ENCODE measurements around the gene METAP2.

METAP2 gene

DNA sequence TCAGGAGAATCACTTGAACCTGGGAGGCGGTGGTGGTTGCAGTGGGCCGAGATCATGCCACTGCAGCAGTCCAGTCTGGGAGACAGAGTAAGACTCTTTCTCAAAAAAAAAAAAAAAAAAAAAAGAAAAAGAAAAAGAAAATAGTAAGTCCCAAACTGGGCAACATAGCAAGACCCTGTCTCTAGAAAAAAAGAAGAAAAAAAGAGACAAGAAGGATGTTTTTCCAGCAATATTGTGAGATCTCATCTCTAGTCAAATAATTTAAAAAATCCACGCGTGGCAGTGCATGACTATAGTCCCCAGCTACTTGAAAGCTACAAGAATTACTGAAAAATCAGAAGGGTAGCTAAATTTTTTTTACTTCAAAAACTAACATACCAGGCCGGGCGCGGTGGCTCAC lies 69.4 kb downstream of the METAP2 start:
- in situ Hi-C loops (cut with HindIII; ENCODE audit: low pct_ligation_motif_present, low pct_unique_long_range_greater_than_20kb, low sequenced_read_pairs) = no loop called here
- no peak for DNase-seq

DNA sequence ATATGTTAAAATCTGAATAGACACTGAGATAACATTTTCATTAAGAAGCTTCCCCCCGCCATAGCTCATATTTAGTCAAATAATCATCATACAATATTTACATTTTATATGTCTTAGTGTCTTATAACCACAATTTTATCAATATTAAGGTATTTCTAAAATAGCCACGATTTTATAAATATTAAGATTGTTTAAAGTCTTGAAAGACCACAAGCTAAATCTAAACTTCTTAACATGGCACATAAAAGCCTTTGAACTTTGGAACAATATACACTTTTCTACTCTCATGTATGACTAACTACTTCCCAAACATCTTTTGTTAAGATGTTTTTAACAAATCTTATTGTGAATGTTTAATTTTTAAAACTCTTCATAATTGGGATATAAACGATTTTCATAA lies 70.8 kb downstream of the METAP2 start:
- in situ Hi-C loops (cut with HindIII; ENCODE audit: low pct_ligation_motif_present, low pct_unique_long_range_greater_than_20kb, low sequenced_read_pairs) = no loop called here
- DNase-seq = no peak

- in situ Hi-C loops (cut with HindIII; ENCODE audit: low pct_ligation_motif_present, low pct_unique_long_range_greater_than_20kb, low sequenced_read_pairs) = no loop called here
- no peak for DNase-seq
These were observed 71.4 kb downstream of the METAP2 start for GRCh38 chr12:95545303-95545702.

- in situ Hi-C loops (cut with HindIII; ENCODE audit: low pct_ligation_motif_present, low pct_unique_long_range_greater_than_20kb, low sequenced_read_pairs) = no loop called here
- no peak for DNase-seq
These were observed 72.0 kb downstream of the METAP2 start for GRCh38 chr12:95545731-95546490.

DNA sequence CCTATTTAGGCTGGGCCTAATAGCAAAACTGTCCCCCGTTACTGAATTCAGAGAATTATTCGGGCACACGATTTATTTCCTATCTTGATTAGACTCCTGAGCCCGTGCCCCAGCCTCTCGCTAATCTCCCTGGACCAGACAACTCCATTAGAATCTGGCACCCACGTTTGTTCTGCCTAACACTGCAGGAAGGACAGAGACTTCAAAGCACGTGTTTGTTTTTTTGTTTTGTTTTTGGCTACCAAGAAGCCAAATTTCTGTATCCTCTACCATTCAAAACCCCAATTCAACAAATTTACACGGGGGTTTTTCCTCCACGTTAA lies 72.5 kb downstream of the METAP2 start:
- DNase-seq = no peak
- in situ Hi-C loops (cut with HindIII; ENCODE audit: low pct_ligation_motif_present, low pct_unique_long_range_greater_than_20kb, low sequenced_read_pairs) = no loop called here

GRCh38 chr12:95547522-95548055 lies 73.6 kb downstream of the METAP2 start:
- in situ Hi-C loops (cut with HindIII; ENCODE audit: low pct_ligation_motif_present, low pct_unique_long_range_greater_than_20kb, low sequenced_read_pairs) = no loop called here
- DNase-seq = peak; percentile 30

DNA sequence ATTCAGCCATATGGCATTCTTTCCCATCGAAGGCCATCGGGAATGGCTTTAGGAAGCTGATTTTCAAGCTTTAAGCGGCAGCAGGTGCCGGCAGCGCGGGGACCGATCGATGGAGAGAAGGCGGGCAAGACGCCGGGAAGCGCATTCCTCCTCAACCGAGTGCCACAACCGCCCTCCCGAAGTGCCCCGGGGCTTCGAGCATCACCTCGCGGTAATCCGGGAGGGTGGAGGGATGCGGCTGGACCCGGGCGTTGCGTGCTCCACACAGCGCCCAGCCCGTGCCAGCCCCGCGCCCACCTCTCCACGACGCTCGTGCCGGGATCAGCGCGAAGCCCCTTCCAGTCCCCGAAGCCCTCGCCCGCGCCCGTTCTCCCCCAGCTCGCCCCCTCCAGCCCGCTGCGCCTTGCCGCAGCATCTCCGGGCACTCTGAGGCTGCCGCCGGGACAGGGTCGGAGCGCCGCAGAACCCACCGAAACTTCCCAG lies 74.1 kb downstream of the METAP2 start:
- peak; percentile 51 for DNase-seq
- in situ Hi-C loops (cut with HindIII; ENCODE audit: low pct_ligation_motif_present, low pct_unique_long_range_greater_than_20kb, low sequenced_read_pairs) = no loop called here

DNA sequence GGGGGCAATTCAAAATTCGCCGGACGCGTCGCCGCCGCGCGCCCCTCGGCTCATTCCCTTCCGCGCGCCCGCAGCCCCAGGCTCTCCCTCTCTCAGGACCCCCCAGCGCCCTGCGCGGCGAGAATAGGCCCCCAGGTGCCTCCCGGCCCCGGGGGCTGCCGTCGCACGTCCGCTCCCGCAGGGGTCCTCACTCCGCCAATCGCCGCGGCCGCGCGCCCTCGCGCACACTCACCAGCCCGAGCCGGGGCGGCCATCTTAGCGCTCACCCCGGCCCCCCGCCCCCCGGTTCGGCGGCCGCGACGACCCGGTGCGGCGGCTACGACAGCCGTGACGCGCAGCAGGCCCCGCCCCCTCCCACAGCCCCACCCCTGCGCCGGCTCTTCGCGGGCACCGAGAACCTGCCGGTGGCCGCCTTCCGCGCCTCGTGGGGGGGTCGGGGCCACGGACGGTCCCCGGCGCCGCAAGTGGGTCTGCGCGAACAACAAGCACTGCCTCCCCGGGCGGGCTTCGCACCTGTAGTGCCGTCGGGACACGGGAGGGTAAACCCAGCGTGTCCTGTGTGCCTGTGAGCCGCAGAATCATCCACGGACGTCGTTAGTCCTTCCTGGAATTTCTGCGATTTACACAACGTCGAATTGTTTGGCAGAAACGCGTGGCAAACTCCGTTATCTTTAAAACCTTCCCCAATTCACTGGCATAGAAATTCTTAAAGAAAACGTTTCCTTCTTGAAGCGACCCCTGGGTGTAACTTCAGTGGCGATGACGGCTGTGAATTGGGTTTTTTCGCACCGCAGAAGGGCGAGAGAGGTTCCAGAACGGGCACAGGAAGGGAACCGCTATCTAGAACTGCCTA lies 74.8 kb downstream of the METAP2 start:
- in situ Hi-C loops (cut with HindIII; ENCODE audit: low pct_ligation_motif_present, low pct_unique_long_range_greater_than_20kb, low sequenced_read_pairs) = no loop called here
- peak; percentile 65 for DNase-seq

DNA sequence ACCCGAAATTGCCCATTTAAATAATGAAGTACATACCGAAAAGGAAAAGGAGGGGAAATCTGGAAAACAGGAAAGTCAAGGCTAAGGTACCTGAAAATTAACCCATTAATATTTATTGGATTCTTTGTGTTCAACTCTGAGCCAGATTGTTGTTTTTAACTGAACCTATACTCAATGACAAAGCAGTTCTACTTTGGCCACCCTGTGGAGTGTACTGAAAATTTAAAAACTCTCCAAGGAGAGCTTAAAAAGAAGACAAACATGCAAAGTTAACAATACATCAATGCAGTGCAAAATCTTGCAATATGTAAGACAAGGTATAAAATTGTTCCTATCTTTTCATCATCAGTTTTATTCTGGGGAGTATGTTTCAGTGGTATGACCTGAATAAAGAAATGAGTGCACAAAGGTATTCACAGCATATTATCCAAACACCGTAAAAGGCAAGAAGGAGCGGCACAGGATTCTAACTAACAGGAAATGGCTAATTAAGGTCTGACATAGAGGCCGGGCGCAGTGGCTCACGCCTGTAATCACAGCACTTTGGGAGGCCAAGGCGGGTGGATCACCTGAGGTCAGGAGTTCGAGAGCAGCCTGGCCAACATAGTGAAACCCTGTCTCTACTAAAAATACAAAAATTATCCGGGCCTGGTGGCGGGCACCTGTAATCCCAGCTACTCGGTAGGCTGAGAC lies 75.6 kb downstream of the METAP2 start:
- DNase-seq = no peak
- in situ Hi-C loops (cut with HindIII; ENCODE audit: low pct_ligation_motif_present, low pct_unique_long_range_greater_than_20kb, low sequenced_read_pairs) = no loop called here

DNA sequence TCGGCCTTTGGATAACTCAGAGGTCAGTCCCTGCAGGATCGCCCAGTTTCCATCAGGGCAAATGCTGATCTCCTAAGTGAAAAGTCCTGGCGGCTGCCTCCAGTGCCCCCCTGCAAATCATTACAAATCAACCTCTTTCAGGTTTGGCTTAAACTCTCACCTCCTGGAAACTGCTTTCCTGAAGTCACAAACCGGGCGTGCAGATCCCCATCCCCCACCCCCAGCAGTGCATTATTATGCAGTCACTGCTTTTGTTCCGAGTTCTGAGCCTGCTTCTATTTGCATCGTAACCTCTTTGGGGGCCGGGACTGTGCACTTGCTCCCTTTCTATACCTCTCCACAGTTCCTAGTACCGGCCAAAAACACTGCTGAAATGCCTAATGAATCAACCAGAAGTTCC lies 77.4 kb downstream of the METAP2 start, which contains the start of gene USP44:
TSS of gene USP44 (minus strand) at position 172 of the 400 bp plus-strand sequence. CDS start 17,220 bp downstream, outside the sequence.
- in situ Hi-C loops (cut with HindIII; ENCODE audit: low pct_ligation_motif_present, low pct_unique_long_range_greater_than_20kb, low sequenced_read_pairs) = no loop called here

GRCh38 chr12:95551913-95552516 lies 78.1 kb downstream of the METAP2 start:
- no peak for DNase-seq
- in situ Hi-C loops (cut with HindIII; ENCODE audit: low pct_ligation_motif_present, low pct_unique_long_range_greater_than_20kb, low sequenced_read_pairs) = no loop called here

More for the DNA sequence above, 77.4 kb downstream of the METAP2 start, which contains the start of gene USP44:
- DNase-seq = no peak

GRCh38 chr12:95553197-95553943 lies 79.4 kb downstream of the METAP2 start:
- no peak for DNase-seq
- in situ Hi-C loops (cut with HindIII; ENCODE audit: low pct_ligation_motif_present, low pct_unique_long_range_greater_than_20kb, low sequenced_read_pairs) = no loop called here

DNA sequence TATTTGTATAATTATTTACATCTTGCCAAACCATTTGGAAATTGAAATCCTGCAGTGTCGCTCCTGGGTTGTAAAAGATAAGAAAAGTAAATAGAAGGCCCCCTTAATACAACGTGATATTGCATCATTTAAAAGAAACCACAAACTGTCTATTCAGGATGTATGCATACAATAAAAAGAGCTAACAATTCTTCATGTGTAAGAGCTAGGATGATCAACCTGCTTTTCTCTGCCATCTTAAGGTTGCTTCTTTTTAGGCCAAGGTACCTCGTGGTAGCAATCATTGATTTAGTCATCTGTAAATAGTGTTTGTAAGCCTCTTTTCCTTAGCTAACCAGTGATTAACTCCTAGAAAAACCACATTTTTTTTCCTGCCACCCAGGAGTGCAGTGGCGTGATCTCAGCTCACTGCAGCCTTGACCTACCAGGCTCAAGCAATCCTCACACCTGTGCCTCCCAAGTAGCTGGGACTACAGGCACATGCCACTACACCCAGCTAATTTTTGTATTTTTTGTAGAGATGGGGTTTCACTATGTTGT lies 80.7 kb downstream of the METAP2 start:
- no peak for DNase-seq
- in situ Hi-C loops (cut with HindIII; ENCODE audit: low pct_ligation_motif_present, low pct_unique_long_range_greater_than_20kb, low sequenced_read_pairs) = no loop called here

GRCh38 chr12:95557625-95558024 lies 83.7 kb downstream of the METAP2 start:
- DNase-seq = no peak
- in situ Hi-C loops (cut with HindIII; ENCODE audit: low pct_ligation_motif_present, low pct_unique_long_range_greater_than_20kb, low sequenced_read_pairs) = no loop called here
